ENCODE data around the gene DNTT. TPM values are rescaled to one million over a fixed set of nuclear protein-coding genes. Genes with fewer than 3 reads are reported as not detected.

The DNTT gene
- total RNA-seq, 2 donors from 2014 or later, result not detected

Other genes with a start within 250 kb of the DNTT start
- 10 to 100 TPM; 11.4 to 12.6 TPM for gene ZNF518A, start 174.1 kb upstream of the DNTT start, total RNA-seq
- gene BLNK, start 32.9 kb upstream of the DNTT start, total RNA-seq, result 1 to 10 TPM in 1 of 2 donors, not detected in 1; 3.6 TPM
- gene OPALIN, start 54.6 kb downstream of the DNTT start, total RNA-seq, result not detected
- gene TLL2, start 209.5 kb downstream of the DNTT start, total RNA-seq, result not detected

All from T-helper 17 cell (primary cell).